OCI-LY1 (cell line): ENCODE data around the gene RCBTB1.
A peak's percentile ranks its signal among the peaks of the same experiment; 100 is the strongest.

Experiments
- H2AFZ ChIP-seq: fragments of 200-600 bp; sonication (generic), shearing (Covaris generic); 2 replicates; pipeline ENCODE4 v1.6.0; 2014; ENCODE audit warnings: antibody characterized with exemption, mild to moderate bottlenecking, low read length
- H3F3A ChIP-seq: fragments of 200-600 bp; sonication (generic), shearing (Covaris generic); 2 replicates; pipeline ENCODE4 v1.6.0; 2014; ENCODE audit warnings: mild to moderate bottlenecking, antibody characterized with exemption, low read length, moderate library complexity; ENCODE audit not compliant: insufficient read depth
- H3K27ac ChIP-seq: fragments of 200-600 bp; sonication (generic); 2 replicates; pipeline ENCODE4 v1.5.1; 2014; ENCODE audit warnings: low read length, mixed run types, mild to moderate bottlenecking, low read depth; ENCODE audit not compliant: poor library complexity, severe bottlenecking
- H3K27me3 ChIP-seq: fragments of 200-600 bp; sonication (generic); 2 replicates; pipeline ENCODE4 v1.6.0; 2014; ENCODE audit warnings: antibody characterized with exemption, mild to moderate bottlenecking, low read length, moderate library complexity; ENCODE audit not compliant: insufficient read depth
- H3K36me3 ChIP-seq: fragments of 200-600 bp; sonication (generic); 2 replicates; pipeline ENCODE4 v1.6.1; 2014; ENCODE audit warnings: mild to moderate bottlenecking, antibody characterized with exemption, low read length, moderate library complexity, mixed read lengths; ENCODE audit not compliant: insufficient read depth
- H3K4me1 ChIP-seq: fragments of 200-600 bp; sonication (generic); 2 replicates; pipeline ENCODE4 v1.5.1; 2014; ENCODE audit warnings: mild to moderate bottlenecking, low read length, moderate library complexity; ENCODE audit not compliant: insufficient read depth, severe bottlenecking
- H3K4me2 ChIP-seq: fragments of 200-600 bp; sonication (generic), shearing (Covaris generic); 2 replicates; pipeline ENCODE4 v1.6.1; 2014; ENCODE audit warnings: low read length
- H3K4me3 ChIP-seq: fragments of 200-600 bp; sonication (generic); 2 replicates; pipeline ENCODE4 v1.5.1; 2014; ENCODE audit warnings: low read length, low read depth, mild to moderate bottlenecking, mixed read lengths; ENCODE audit not compliant: poor library complexity, severe bottlenecking
- H3K79me2 ChIP-seq: fragments of 200-600 bp; shearing (Covaris generic); 2 replicates; pipeline ENCODE4 v1.6.1; 2016; ENCODE audit warnings: mixed run types, low read length, mixed read lengths; ENCODE audit not compliant: insufficient read depth
- H3K9ac ChIP-seq: fragments of 200-600 bp; sonication (generic), shearing (Covaris generic); 2 replicates; pipeline ENCODE4 v1.6.1; 2014; ENCODE audit warnings: mild to moderate bottlenecking, low read length, mixed read lengths
- H3K9me2 ChIP-seq: fragments of 200-600 bp; sonication (generic), shearing (Covaris generic); 2 replicates; pipeline ENCODE4 v1.6.1; 2014; ENCODE audit warnings: low read depth, mild to moderate bottlenecking, low read length, mixed read lengths
- H3K9me3 ChIP-seq: fragments of 200-600 bp; shearing (Covaris generic); 2 replicates; pipeline ENCODE4 v1.6.1; 2014; ENCODE audit warnings: low read length, mixed read lengths
- H4K20me1 ChIP-seq: fragments of 200-600 bp; sonication (generic), shearing (Covaris generic); 2 replicates; pipeline ENCODE4 v1.6.0; 2016; ENCODE audit warnings: mild to moderate bottlenecking, low read length; ENCODE audit not compliant: insufficient read depth
- CTCF ChIP-seq: fragments of 200-600 bp; sonication (generic), shearing (Covaris generic); IDR thresholded peaks from 2 replicates; pipeline ENCODE4 v1.5.1; 2017; ENCODE audit warnings: mild to moderate bottlenecking, antibody characterized with exemption, low read length, moderate library complexity, mixed read lengths
- EZH2 ChIP-seq: fragments of 200-600 bp; sonication (generic), shearing (Covaris generic); IDR thresholded peaks from 2 replicates; pipeline ENCODE4 v1.8.0; 2017; ENCODE audit warnings: borderline replicate concordance, mixed run types, mild to moderate bottlenecking, antibody characterized with exemption, low read length, moderate library complexity, mixed read lengths

Gene RCBTB1

DNA sequence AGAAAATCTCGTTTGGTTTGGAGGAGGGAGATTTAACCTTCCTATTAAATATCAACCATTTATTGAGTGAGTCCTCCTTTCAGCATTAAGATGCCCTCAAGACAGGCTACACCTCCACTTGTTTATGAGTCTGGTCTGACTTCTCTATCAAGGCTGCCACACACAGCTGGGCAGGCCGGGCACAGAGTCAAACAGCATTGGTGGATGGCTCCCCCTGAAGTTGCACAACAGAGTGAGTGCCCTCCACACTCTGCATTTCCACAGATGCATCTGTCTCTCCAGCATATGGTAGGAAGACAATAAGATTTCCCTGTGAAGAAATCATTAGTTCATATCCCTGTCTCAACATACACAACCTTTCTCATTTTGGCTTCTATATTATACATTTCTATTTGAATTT, 58.2 kb downstream of the RCBTB1 start:
- peak overlapping the region; percentile 49 for H3K27ac ChIP-seq
- H4K20me1 ChIP-seq = no peaks in the 10 kb centered on the region
- H3K4me3 ChIP-seq = no peak overlapping the region
- no peaks in the 10 kb centered on the region for H3K27me3 ChIP-seq
- H3K9me2 ChIP-seq = no peaks in the 10 kb centered on the region
- H3K9ac ChIP-seq = no peak overlapping the region
- no peak overlapping the region for H3K4me2 ChIP-seq
- TF ChIP-seq CTCF (0 out of 2 replicates have a peak, but pooled peaks have one; percentile 6), EZH2 (no peak)
- H3K9me3 ChIP-seq = no peaks in the 10 kb centered on the region
- peaks cover 41% of the 10 kb centered on the region; the same call in 1 of the 2 replicates for H3K36me3 ChIP-seq
- peaks cover 51% of the 10 kb centered on the region for H3K4me1 ChIP-seq
- H2AFZ ChIP-seq = no peak overlapping the region
- H3F3A ChIP-seq = no peaks in the 10 kb centered on the region
- H3K79me2 ChIP-seq = no peaks in the 10 kb centered on the region

- no peak overlapping the region for H3K9ac ChIP-seq
- no peaks in the 10 kb centered on the region for H3K9me2 ChIP-seq
- no peaks in the 10 kb centered on the region for H3K9me3 ChIP-seq
- H3F3A ChIP-seq = no peaks in the 10 kb centered on the region
- no peak overlapping the region for H3K4me3 ChIP-seq
- no peaks in the 10 kb centered on the region for H3K27me3 ChIP-seq
- H3K4me1 ChIP-seq = peaks cover 33% of the 10 kb centered on the region
- H3K36me3 ChIP-seq = peaks cover 49% of the 10 kb centered on the region; the same call in 1 of the 2 replicates
- no peaks in the 10 kb centered on the region for H4K20me1 ChIP-seq
- H3K4me2 ChIP-seq = no peak overlapping the region
- H3K27ac ChIP-seq = no peak overlapping the region
- TF ChIP-seq CTCF (no peak), EZH2 (no peak)
- no peak overlapping the region for H2AFZ ChIP-seq
- no peaks in the 10 kb centered on the region for H3K79me2 ChIP-seq
These were observed 60.4 kb downstream of the RCBTB1 start for GRCh38 chr13:49524740-49525501.

GRCh38 chr13:49521224-49521623, 64.1 kb downstream of the RCBTB1 start:
- Histone ChIP-seq H3K36me3 (peaks cover 49% of the 10 kb centered on the region), H3F3A (no peaks in the 10 kb centered on the region), H3K9me3 (no peaks in the 10 kb centered on the region)

More at GRCh38 chr13:49521224-49521623, 64.1 kb downstream of the RCBTB1 start:
- no peak overlapping the region for H3K27ac ChIP-seq
- no peak overlapping the region for H2AFZ ChIP-seq
- no peaks in the 10 kb centered on the region for H3K79me2 ChIP-seq
- no peaks in the 10 kb centered on the region for H3K9me2 ChIP-seq
- no peak for TF ChIP-seq EZH2
- no peak for TF ChIP-seq CTCF
- no peak overlapping the region for H3K9ac ChIP-seq
- H3K4me2 ChIP-seq = no peak overlapping the region
- no peaks in the 10 kb centered on the region for H3K27me3 ChIP-seq
- peaks cover 7% of the 10 kb centered on the region for H3K4me1 ChIP-seq
- no peaks in the 10 kb centered on the region for H4K20me1 ChIP-seq
- H3K4me3 ChIP-seq = no peak overlapping the region
